CD4-positive, alpha-beta T cell treated with Interleukin-2 at 100 ng/mL for 4 hours (primary cell): ENCODE data around the gene MAGEA6.
"Not testable (repeated sequence)": the region's sequence is repeated elsewhere in the genome, so short reads cannot be mapped to it uniquely, and the experiment has no call there.

Experiments used
- DNase-seq: peaks from one replicate; pipeline ENCODE4 v3.0.0-alpha.2; 2020; ENCODE audit warnings: low spot score

Gene MAGEA6

DNA sequence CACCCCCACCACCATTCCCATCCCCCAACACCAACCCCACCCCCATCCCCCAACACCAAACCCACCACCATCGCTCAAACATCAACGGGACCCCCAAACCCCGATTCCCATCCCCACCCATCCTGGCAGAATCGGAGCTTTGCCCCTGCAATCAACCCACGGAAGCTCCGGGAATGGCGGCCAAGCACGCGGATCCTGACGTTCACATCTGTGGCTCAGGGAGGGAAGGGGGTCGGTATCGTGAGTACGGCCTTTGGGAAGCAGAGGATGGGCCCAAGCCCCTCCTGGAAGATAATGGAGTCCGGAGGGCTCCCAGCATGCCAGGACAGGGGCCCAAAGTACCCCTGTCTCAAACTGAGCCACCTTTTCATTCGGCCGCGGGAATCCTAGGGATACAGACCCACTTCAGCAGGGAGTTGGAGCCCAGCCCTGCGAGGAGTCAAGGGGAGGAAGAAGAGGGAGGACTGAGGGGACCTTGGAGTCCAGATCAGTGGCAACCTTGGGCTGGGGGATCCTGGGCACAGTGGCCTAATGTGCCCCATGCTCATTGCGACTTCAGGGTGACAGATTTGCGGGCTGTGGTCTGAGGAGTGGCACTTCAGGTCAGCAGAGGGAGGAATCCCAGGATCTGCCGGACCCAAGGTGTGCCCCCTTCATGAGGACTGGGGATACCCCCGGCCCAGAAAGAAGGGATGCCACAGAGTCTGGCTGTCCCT, 35.2 kb downstream of the MAGEA6 start:
- not testable (repeated sequence) for DNase-seq

DNA sequence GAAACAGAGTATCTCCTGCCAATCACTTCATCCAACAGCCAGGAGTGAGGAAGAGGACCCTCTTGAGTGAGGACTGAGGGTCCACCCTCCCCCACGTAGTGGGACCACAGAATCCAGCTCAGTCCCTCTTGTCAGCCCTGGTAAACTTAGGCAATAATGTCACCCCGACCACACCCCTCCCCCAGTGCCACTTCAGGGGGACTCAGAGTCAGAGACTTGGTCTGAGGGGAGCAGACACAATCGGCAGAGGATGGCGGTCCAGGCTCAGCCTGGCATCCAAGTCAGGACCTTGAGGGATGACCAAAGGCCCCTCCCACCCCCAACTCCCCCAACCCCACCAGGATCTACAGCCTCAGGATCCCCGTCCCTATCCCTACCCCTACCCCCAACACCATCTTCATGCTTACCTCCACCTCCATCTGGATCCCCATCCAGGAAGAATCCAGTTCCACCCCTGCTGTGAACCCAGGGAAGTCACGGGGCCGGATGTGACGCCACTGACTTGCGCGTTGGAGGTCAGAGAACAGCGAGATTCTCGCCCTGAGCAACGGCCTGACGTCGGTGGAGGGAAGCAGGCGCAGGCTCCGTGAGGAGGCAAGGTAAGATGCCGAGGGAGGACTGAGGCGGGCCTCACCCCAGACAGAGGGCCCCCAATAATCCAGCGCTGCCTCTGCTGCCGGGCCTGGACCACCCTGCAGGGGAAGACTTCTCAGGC, 36.1 kb downstream of the MAGEA6 start, which contains the start of the genes CSAG1 and MAGEA12:
Gene CSAG1 (minus strand): TSS at position 461 of the 715 bp plus-strand sequence. CDS start 1,261 bp downstream, outside the sequence.
Gene MAGEA12 (plus strand): TSS at position 497 of the 715 bp plus-strand sequence. CDS start 2,405 bp downstream, outside the sequence.
- no peak for DNase-seq

- no peak for DNase-seq
Observed at GRCh38 chrX:152725409-152725808, 44.1 kb downstream of the MAGEA6 start.
